Keratinocyte (primary cell): ENCODE data around the gene DHX35. TPM values are rescaled to one million over a fixed set of nuclear protein-coding genes. Genes with fewer than 3 reads are reported as not detected.

Experiments used
- DNase-seq: peaks from one replicate; pipeline ENCODE4 v3.0.0-alpha.2; 2011; ENCODE audit warnings: low read depth, missing footprints, low spot score
- FAIRE-seq: peaks from 2 replicates; lab custom pipeline; 2011; peaks lifted over from hg19 to GRCh38; lab: Jason Lieb, UNC
- H2AFZ ChIP-seq: 2 replicates; pipeline ENCODE4 v1.6.0; 2012; ENCODE audit warnings: low read length, control low read depth, inconsistent platforms; ENCODE audit not compliant: control insufficient read depth
- H3K27ac ChIP-seq: 2 replicates; pipeline ENCODE4 v1.5.1; 2011; ENCODE audit warnings: low read length; ENCODE audit not compliant: control insufficient read depth, insufficient read depth
- H3K27me3 ChIP-seq: 3 replicates; pipeline ENCODE4 v1.6.0; 2011; ENCODE audit warnings: low read length; ENCODE audit not compliant: control insufficient read depth, insufficient read depth; ENCODE audit errors: extremely low read depth
- H3K36me3 ChIP-seq, 2 experiments: 2 replicates in 1 of 2; 3 replicates in 1 of 2; pipeline ENCODE4 v1.5.1; 2011; ENCODE audit warnings: low read length in 2 of 2, mild to moderate bottlenecking in 1 of 2; ENCODE audit not compliant: control insufficient read depth in 2 of 2, insufficient read depth in 2 of 2; ENCODE audit errors: extremely low read depth in 1 of 2
- H3K4me1 ChIP-seq: 3 replicates; pipeline ENCODE4 v1.5.1; 2011; ENCODE audit warnings: low read length; ENCODE audit not compliant: control insufficient read depth, insufficient read depth; ENCODE audit errors: extremely low read depth
- H3K4me2 ChIP-seq: 3 replicates; pipeline ENCODE4 v1.6.0; 2011; ENCODE audit warnings: low read depth, low read length; ENCODE audit not compliant: control insufficient read depth, insufficient read depth; ENCODE audit errors: extremely low read depth
- H3K4me3 ChIP-seq, 3 experiments: fragments of 200-600 bp in 1 of 3; sonication (generic) in 1 of 3; 2 replicates in 2 of 3; 3 replicates in 1 of 3; pipeline ENCODE4 v1.5.1; 2011 to 2016; ENCODE audit warnings: low read length in 3 of 3, mild to moderate bottlenecking in 3 of 3, control low read depth in 2 of 3, inconsistent platforms in 1 of 3, low read depth in 1 of 3, mixed read lengths in 1 of 3, mixed run types in 1 of 3, moderate library complexity in 1 of 3; ENCODE audit not compliant: control insufficient read depth in 2 of 3, insufficient read depth in 2 of 3; ENCODE audit errors: extremely low read depth in 1 of 3
- H3K79me2 ChIP-seq: 2 replicates; pipeline ENCODE4 v1.6.0; 2012; ENCODE audit warnings: low read length; ENCODE audit not compliant: control insufficient read depth, insufficient read depth
- H3K9ac ChIP-seq: 3 replicates; pipeline ENCODE4 v1.6.0; 2011; ENCODE audit warnings: low read length; ENCODE audit not compliant: control insufficient read depth, insufficient read depth; ENCODE audit errors: extremely low read depth
- H3K9me1 ChIP-seq: 3 replicates; pipeline ENCODE4 v1.6.0; 2011; ENCODE audit warnings: low read length; ENCODE audit not compliant: control insufficient read depth, insufficient read depth; ENCODE audit errors: extremely low read depth
- H3K9me3 ChIP-seq: 2 replicates; pipeline ENCODE4 v1.5.1; 2012; ENCODE audit warnings: low read depth, low read length; ENCODE audit not compliant: control insufficient read depth
- H4K20me1 ChIP-seq: 3 replicates; pipeline ENCODE4 v1.6.0; 2011; ENCODE audit warnings: low read length; ENCODE audit not compliant: control insufficient read depth, insufficient read depth; ENCODE audit errors: extremely low read depth
- EZH2 ChIP-seq: IDR thresholded peaks from one replicate; pipeline ENCODE4 v1.6.1; 2012; ENCODE audit warnings: inconsistent platforms, mild to moderate bottlenecking, low read length, moderate library complexity
- dilution Hi-C: fragments of 300-500 bp; cut with MboI; formaldehyde crosslinking; loops from one replicate; pipeline ENCODE4 v1.7.0; 2020; ENCODE audit warnings: low sequenced_read_pairs; ENCODE audit not compliant: extremely low pct_ligation_motif_present
- polyA plus RNA-seq, 5 experiments: library from polyadenylated mRNA; depleted of rRNA in 3 of 5; stranded (reverse) in 3 of 5; stranded (forward) in 1 of 5; unstranded in 1 of 5; fragments of >200 nt; gene quantifications; 1 replicate in 1 of 5; 2 replicates in 3 of 5; 3 replicates in 1 of 5; pipeline versions ENCODE4 v1.2.1 to v1.2.3, GENCODE V29; 2011 to 2012; ENCODE audit warnings: missing spikeins in 2 of 5, low read depth in 1 of 5, low replicate concordance in 1 of 5
- TF ChIP-seq, protein P1 (sequence below), 3 experiments: IDR thresholded peaks in 1 of 3; conservative IDR thresholded peaks in 1 of 3; optimal IDR thresholded peaks in 1 of 3; 2 replicates in 2 of 3; 3 replicates in 1 of 3; pipeline versions ENCODE3 to v1.5.1; 2011; ENCODE audit warnings: low read length in 3 of 3, mild to moderate bottlenecking in 3 of 3, moderate library complexity in 2 of 3, control low read depth in 1 of 3, inconsistent platforms in 1 of 3; ENCODE audit not compliant: insufficient read depth in 2 of 3; ENCODE audit errors: extremely low read depth in 1 of 3

Gene DHX35
- polyA plus RNA-seq, 1 donor (not counting 4 experiments of a cell fraction or from before 2014, with no cell fraction given), result 9.8 TPM

DNA sequence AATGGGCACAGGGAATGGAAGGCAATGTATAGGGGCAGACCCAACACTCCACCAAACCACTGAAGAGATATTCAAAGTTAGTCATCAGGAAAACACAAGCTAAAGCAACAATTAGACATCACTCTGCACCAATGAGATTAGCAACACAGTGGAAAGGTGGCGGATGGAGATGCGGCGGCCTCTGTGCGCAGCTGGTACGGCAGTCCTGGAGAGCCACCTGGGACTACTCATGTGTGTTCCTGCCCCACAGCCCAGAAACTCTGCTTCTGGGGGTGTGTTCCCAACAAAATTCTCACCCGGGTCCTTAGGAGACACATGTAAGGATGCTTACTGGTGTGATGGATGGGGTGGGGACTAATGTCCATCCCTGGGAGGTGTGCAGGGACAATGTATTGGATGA is 82.4 kb downstream of the DHX35 start:
- peaks cover 12% of the 10 kb centered on the region for H3K4me1 ChIP-seq
- FAIRE-seq (no peak), DNase-seq (no peak)
- no peak overlapping the region for H3K4me2 ChIP-seq
- no peaks in the 10 kb centered on the region for H4K20me1 ChIP-seq
- H3K9me1 ChIP-seq, result no peaks in the 10 kb centered on the region
- H3K9me3 ChIP-seq, result no peaks in the 10 kb centered on the region
- no peak overlapping the region for H3K4me3 ChIP-seq
- dilution Hi-C loops, result no loop called here
- H3K79me2 ChIP-seq, result no peaks in the 10 kb centered on the region
- H3K27ac ChIP-seq, result no peak overlapping the region
- H2AFZ ChIP-seq, result no peak overlapping the region
- H3K9ac ChIP-seq, result no peak overlapping the region
- H3K27me3 ChIP-seq, result no peaks in the 10 kb centered on the region
- H3K36me3 ChIP-seq, result peaks cover 0 to 8% of the 10 kb centered on the region in 2 experiments
- TF ChIP-seq EZH2, result no peak
- TF ChIP-seq, protein P1, sequence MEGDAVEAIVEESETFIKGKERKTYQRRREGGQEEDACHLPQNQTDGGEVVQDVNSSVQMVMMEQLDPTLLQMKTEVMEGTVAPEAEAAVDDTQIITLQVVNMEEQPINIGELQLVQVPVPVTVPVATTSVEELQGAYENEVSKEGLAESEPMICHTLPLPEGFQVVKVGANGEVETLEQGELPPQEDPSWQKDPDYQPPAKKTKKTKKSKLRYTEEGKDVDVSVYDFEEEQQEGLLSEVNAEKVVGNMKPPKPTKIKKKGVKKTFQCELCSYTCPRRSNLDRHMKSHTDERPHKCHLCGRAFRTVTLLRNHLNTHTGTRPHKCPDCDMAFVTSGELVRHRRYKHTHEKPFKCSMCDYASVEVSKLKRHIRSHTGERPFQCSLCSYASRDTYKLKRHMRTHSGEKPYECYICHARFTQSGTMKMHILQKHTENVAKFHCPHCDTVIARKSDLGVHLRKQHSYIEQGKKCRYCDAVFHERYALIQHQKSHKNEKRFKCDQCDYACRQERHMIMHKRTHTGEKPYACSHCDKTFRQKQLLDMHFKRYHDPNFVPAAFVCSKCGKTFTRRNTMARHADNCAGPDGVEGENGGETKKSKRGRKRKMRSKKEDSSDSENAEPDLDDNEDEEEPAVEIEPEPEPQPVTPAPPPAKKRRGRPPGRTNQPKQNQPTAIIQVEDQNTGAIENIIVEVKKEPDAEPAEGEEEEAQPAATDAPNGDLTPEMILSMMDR (optimal IDR thresholded peaks at IDR 0.05 in 1 of 3, IDR thresholded peaks at IDR 0.05 in 1 of 3, conservative IDR thresholded peaks at IDR 0.05 in 1 of 3; ENCODE audit: extremely low read depth in 1 of 3, insufficient read depth in 2 of 3, low read length in 3 of 3), result no peak

DNA sequence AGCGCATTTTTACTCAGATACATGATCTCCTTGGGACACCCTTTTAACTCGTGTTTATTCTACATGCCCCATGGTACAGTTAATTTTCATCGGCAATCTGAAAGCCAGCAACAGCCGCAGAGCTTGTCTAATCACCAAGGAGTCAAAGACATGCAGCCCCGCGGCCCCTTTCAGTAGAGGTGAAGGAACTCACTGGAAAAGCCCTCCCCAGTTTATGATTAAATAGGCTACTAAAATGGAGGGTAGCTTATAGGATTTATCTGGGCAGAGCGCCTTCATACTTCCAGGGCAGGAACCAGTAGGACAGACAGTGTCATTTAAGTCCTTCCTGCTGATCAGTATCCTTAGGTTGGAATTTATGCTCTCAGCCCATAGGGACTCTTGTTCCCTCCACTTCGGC is 83.5 kb downstream of the DHX35 start:
- DNase-seq (no peak), FAIRE-seq (no peak)
- dilution Hi-C loops, result no loop called here
- H3K9ac ChIP-seq, result no peak overlapping the region
- H3K4me3 ChIP-seq, result no peak overlapping the region
- H2AFZ ChIP-seq, result no peak overlapping the region
- H3K4me2 ChIP-seq, result no peak overlapping the region
- no peaks in the 10 kb centered on the region for H3K27me3 ChIP-seq
- no peak overlapping the region for H3K27ac ChIP-seq
- H3K79me2 ChIP-seq, result no peaks in the 10 kb centered on the region
- no peaks in the 10 kb centered on the region for H3K9me1 ChIP-seq
- H4K20me1 ChIP-seq, result no peaks in the 10 kb centered on the region
- TF ChIP-seq, protein P1 (optimal IDR thresholded peaks at IDR 0.05 in 1 of 3, IDR thresholded peaks at IDR 0.05 in 1 of 3, conservative IDR thresholded peaks at IDR 0.05 in 1 of 3; ENCODE audit: extremely low read depth in 1 of 3, insufficient read depth in 2 of 3, low read length in 3 of 3), result no peak
- no peak for TF ChIP-seq EZH2
- no peaks in the 10 kb centered on the region for H3K9me3 ChIP-seq
- peaks cover 12% of the 10 kb centered on the region for H3K4me1 ChIP-seq
- peaks cover 0 to 4% of the 10 kb centered on the region in 2 experiments for H3K36me3 ChIP-seq
